Measurements from ENCODE around the gene PROSER2.

- TF ChIP-seq CTCF (IDR thresholded peaks at IDR 0.05) (no peak), POLR2A (IDR thresholded peaks at IDR 0.05) (no peak), EP300 (IDR thresholded peaks at IDR 0.05) (no peak)
These were observed 26.7 kb upstream of the PROSER2 start for GRCh38 chr10:11796474-11796873.

Data from ovary (tissue), 3 donors.